PFSK-1 (cell line): Measurements from ENCODE around the gene CDKL1.

ENCODE experiments used
- FOXP2 ChIP-seq: optimal IDR thresholded peaks from 2 replicates; pipeline ENCODE3; 2011; ENCODE audit warnings: borderline replicate concordance, control low read depth, inconsistent platforms; ENCODE audit not compliant: insufficient read depth; ENCODE audit errors: extremely low read length, extremely low read depth
- POLR2AphosphoS5 ChIP-seq: IDR thresholded peaks from 2 replicates; pipeline ENCODE4 v1.6.1; 2012; ENCODE audit warnings: low read depth, mild to moderate bottlenecking, control low read depth, low read length, moderate library complexity
- SIN3A ChIP-seq: IDR thresholded peaks from 2 replicates; pipeline ENCODE4 v1.6.1; 2012; ENCODE audit warnings: mild to moderate bottlenecking, low read length, moderate library complexity, borderline replicate concordance; ENCODE audit not compliant: insufficient read depth
- TAF1 ChIP-seq: IDR thresholded peaks from 2 replicates; pipeline ENCODE4 v1.6.1; 2012; ENCODE audit warnings: low read length, control low read depth, borderline replicate concordance; ENCODE audit not compliant: insufficient read depth
- TF ChIP-seq, protein P1 (sequence below), 2 experiments: IDR thresholded peaks; 2 replicates each; pipeline versions ENCODE4 v1.6.1 to v1.8.0; 2011 to 2012; ENCODE audit warnings: low read depth in 2 of 2, low read length in 2 of 2, control low read depth in 1 of 2, inconsistent platforms in 1 of 2, mild to moderate bottlenecking in 1 of 2, moderate library complexity in 1 of 2; ENCODE audit not compliant: insufficient read depth in 1 of 2

Gene CDKL1

DNA sequence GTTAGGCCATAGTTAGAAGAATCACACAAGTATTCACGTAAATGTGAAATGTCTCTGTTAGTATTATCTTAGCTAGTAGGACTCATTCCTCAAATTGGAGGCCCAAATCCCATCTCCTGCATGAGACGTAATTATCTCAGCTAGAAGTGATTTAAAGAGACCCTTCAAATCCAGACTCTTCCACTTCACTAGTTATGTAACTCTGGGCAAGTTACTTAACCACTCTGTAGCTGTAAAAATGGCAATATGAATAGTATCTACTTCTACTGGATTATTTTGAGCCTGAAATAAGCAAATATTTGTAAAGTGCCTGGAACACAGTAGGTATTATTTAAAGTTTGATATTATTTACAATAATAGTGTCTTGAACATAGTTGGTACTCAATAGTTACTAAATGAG is 28.4 kb upstream of the CDKL1 start:
- TF ChIP-seq FOXP2, result no peak
- no peak for TF ChIP-seq SIN3A
- TF ChIP-seq TAF1, result no peak
- no peak for TF ChIP-seq POLR2AphosphoS5
- TF ChIP-seq, protein P1, sequence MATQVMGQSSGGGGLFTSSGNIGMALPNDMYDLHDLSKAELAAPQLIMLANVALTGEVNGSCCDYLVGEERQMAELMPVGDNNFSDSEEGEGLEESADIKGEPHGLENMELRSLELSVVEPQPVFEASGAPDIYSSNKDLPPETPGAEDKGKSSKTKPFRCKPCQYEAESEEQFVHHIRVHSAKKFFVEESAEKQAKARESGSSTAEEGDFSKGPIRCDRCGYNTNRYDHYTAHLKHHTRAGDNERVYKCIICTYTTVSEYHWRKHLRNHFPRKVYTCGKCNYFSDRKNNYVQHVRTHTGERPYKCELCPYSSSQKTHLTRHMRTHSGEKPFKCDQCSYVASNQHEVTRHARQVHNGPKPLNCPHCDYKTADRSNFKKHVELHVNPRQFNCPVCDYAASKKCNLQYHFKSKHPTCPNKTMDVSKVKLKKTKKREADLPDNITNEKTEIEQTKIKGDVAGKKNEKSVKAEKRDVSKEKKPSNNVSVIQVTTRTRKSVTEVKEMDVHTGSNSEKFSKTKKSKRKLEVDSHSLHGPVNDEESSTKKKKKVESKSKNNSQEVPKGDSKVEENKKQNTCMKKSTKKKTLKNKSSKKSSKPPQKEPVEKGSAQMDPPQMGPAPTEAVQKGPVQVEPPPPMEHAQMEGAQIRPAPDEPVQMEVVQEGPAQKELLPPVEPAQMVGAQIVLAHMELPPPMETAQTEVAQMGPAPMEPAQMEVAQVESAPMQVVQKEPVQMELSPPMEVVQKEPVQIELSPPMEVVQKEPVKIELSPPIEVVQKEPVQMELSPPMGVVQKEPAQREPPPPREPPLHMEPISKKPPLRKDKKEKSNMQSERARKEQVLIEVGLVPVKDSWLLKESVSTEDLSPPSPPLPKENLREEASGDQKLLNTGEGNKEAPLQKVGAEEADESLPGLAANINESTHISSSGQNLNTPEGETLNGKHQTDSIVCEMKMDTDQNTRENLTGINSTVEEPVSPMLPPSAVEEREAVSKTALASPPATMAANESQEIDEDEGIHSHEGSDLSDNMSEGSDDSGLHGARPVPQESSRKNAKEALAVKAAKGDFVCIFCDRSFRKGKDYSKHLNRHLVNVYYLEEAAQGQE (IDR thresholded peaks at IDR 0.05; ENCODE audit: insufficient read depth in 1 of 2, low read depth in 2 of 2, low read length in 2 of 2), result no peak

DNA sequence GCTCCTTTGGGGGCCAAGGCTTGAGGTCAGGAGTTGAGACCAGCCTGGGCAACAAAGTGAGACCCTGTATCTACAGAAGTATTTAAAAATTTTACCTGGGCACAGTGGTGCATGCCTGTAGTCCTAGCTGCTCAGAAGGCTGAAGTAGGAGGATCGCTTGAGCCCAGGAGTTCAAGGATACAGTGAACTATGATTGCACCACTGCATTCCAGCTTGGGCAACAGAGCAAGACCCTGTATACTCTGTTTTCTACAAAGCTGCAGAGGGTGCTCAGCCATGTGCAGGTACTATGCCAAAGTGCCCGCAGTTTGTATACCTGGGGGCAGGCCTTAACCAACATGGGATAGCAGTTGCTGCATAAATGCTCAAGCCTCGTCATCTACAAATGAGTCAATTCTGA is 26.8 kb upstream of the CDKL1 start:
- TF ChIP-seq SIN3A, result no peak
- TF ChIP-seq POLR2AphosphoS5, result no peak
- TF ChIP-seq FOXP2, result no peak
- TF ChIP-seq, protein P1 (IDR thresholded peaks at IDR 0.05; ENCODE audit: insufficient read depth in 1 of 2, low read depth in 2 of 2, low read length in 2 of 2), result no peak
- no peak for TF ChIP-seq TAF1

DNA sequence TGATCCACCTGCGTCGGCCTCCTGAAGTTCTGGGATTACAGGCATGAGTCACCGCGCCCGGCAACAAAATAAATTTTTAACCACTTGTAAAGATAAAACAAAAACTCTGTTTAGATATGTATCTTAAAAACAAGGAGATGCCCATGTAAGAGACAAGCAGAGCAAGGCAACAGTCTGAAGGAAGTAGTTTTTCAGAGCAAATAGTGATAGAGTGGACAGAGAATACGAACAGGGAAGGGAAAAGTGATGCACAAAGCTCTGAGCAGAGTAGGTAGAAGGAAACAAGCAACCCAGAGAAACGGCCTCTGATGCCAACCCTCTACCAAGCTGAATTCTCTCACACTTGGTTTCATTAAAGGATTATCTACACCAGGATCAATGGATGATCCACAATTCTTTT is 24.8 kb upstream of the CDKL1 start:
- TF ChIP-seq POLR2AphosphoS5 (no peak), TAF1 (no peak), SIN3A (no peak), FOXP2 (no peak)
- TF ChIP-seq, protein P1 (IDR thresholded peaks at IDR 0.05; ENCODE audit: insufficient read depth in 1 of 2, low read depth in 2 of 2, low read length in 2 of 2), result no peak

DNA sequence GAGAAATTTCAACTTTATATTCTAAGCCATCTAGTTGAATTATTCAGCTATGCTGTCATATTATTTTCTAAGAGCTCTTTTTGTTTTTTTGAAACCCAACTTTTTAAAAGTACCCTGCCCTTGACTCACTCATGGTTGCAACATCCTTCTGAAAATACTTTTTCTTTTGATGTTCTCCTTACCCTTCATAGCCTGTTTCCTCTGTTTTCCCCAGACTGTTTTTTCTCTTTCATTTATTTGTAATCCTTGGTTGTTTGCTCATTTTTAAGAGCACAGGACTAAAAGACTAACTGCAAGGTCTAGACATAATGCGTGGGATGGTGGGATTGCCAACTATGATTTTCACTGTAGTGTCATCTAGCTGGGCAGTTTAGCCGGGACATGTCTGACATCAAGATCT is 21.2 kb upstream of the CDKL1 start:
- TF ChIP-seq POLR2AphosphoS5 (no peak), TAF1 (no peak), FOXP2 (no peak), SIN3A (no peak)
- TF ChIP-seq, protein P1 (IDR thresholded peaks at IDR 0.05; ENCODE audit: insufficient read depth in 1 of 2, low read depth in 2 of 2, low read length in 2 of 2), result no peak

DNA sequence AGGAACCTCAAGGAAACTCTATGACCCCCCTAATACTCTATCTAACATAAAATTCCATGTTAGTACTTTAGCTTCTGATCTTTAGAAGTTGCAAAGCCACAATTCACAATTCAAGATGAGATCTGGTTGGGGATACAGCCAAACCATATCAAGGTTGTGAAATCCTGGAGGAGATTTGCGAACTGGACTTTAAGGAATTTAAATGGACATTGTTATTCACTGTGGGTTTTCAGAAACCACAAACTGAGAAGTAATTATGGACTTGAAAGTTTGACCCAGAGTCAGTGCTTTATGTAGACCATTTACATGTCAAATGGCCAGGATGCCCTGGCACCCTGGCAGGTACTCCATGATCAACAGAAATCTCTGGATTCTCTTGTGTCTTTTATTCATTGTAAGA is 14.2 kb upstream of the CDKL1 start:
- TF ChIP-seq TAF1 (no peak), FOXP2 (no peak), POLR2AphosphoS5 (no peak), SIN3A (no peak)
- TF ChIP-seq, protein P1 (IDR thresholded peaks at IDR 0.05; ENCODE audit: insufficient read depth in 1 of 2, low read depth in 2 of 2, low read length in 2 of 2), result no peak
